Mesenteric fat pad (tissue), 1 donor: ENCODE results near the gene PIK3C3. TPM values are rescaled to one million over a fixed set of nuclear protein-coding genes. Genes with fewer than 3 reads are reported as not detected.
"Not testable (repeated sequence)": the region's sequence is repeated elsewhere in the genome, so short reads cannot be mapped to it uniquely, and the experiment has no call there.

ENCODE experiments used
- DNase-seq: peaks from one replicate; pipeline ENCODE4 v3.0.0-alpha.2; 2020; ENCODE audit warnings: low spot score
- total RNA-seq: library from RNA; stranded (reverse); fragmentation: NEBNext Ultra II Directional; extraction: Animal tissue kit (Norgen Biotek cat#: 25700); gene quantifications from one replicate; pipeline ENCODE4 v1.2.1, GENCODE V29; 2021
- donor health status: DM: yes; HTN: yes; CAD: no.

Gene PIK3C3
- total RNA-seq, 1 donor from 2014 or later, result 46.5 TPM

DNA sequence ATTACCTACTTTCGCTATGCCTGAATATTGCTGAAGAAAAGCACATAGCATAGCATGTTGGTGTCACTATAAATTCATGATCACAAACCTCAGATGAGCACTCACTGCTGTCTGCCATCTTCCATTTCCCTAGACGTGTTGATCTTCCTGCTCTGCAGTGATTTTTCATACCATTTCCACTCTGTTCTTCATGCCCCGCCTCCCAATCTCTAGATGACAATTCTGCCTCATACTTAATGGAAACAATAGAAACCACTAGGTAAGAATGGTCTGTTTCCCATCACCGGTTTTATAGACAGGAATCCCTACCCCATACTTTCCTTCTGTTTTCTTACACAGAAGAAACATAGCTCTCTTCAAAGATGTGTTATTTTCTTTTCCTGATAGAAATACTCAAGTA is 63.8 kb downstream of the PIK3C3 start:
- no peak for DNase-seq

DNA sequence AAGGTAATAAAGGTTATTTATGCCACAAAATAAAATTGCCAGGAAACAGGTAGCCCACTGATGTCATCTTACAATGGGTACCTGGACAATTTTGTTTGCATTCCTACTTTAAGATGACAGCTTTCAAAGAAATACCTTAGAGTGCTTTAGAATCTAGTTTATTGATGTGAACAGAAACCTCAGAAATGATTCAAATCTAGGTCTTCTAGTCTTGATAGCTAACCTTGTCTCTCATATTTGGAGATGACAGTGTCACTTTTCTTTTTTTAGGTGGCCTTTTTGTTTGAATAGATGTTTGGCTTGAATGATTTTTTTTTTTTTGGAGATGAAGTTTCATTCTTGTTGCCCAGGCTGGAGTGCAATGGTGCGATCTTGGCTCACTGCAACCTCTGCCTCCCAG is 69.1 kb downstream of the PIK3C3 start:
- no peak for DNase-seq

DNA sequence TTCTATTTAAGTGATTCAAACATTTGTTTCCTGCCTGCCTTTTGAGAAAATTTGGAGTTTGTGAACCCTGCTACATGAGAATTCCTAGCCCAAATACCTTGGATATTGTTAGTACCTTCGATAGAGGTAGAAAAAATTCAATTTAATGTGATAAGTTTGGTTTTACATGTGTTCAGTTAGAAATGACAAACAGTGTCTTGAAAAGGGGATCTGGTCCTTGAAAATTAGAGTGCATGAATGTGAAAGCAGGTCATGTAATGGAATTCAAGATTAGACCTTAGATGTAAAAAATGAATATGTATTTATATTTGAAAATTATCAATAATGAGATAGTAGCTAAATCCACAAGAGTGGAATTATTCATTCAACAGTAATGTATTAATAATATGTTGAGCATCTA is 70.5 kb downstream of the PIK3C3 start:
- no peak for DNase-seq

DNA sequence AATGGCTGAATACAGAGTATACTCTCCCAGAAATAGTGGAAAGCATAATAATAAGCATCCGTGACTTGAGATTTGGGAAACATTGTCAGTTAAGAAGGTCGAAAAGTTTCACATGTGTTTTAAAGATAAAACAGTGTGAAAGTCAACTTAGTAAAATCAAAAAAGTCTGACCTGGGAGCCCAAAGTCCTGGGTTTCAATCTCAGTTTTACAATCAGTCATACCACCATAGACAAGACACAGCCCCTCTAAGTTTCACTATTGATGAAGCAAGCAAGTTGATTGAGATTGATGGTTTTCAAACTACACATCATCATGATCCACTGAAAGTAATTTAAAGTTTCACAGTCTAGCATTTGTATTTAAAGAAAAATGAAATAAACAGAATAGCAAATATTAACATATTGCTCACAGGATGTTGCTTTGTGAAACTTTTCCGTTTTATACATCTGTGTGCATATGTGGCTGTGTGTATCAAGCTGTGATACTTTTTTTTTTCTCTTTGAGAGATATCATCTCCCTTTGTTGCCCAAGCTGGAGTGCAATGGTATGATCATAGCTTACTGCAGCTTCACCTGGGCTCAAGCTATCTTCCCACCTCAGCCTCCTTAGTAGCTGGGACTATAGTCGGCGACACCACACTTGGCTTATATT is 71.1 kb downstream of the PIK3C3 start:
- DNase-seq, result no peak

DNA sequence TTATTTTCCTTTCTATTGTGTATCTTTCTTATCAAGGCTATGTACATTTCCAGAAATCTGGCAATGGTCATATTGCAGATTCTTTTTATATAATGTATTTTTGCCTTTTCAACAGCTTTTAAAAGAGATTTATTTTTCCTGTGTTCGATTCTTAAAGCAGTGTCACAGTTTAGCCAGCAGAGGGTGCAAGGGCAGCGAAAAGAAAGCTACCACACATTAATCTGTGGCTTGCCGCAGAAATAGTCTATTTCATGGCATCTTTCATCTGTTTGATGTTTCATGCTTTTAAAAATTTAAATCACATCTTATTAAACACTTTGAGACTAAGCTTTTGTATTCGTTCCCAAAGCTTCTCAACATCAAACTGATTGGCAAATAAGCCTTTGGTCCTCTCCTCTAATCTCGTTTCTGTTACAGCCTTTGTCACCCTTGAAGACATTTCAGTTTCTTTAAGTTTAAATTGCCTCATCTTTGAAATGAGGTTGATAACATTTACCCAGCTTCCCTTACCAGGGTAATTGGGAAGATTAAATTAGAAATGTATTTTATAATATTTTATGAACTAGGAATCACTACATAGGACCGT is 73.3 kb downstream of the PIK3C3 start:
- DNase-seq, result no peak

DNA sequence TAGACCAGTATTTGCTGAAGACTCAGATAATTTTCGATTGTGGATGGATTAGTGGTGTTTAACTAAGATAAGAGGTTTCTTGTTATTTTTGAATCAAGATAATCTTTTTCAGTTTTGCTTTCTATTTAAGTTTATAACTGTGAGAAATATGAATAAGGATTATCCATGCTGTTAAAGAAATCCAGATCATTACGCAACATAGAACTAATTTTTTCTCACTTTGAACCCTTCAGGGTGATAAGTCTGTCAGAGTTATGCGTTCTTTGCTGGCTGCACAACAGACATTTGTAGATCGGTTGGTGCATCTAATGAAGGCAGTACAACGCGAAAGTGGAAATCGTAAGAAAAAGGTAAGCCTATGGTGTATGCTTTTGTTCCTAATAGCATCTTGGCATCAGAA is 74.1 kb downstream of the PIK3C3 start:
- no peak for DNase-seq

DNA sequence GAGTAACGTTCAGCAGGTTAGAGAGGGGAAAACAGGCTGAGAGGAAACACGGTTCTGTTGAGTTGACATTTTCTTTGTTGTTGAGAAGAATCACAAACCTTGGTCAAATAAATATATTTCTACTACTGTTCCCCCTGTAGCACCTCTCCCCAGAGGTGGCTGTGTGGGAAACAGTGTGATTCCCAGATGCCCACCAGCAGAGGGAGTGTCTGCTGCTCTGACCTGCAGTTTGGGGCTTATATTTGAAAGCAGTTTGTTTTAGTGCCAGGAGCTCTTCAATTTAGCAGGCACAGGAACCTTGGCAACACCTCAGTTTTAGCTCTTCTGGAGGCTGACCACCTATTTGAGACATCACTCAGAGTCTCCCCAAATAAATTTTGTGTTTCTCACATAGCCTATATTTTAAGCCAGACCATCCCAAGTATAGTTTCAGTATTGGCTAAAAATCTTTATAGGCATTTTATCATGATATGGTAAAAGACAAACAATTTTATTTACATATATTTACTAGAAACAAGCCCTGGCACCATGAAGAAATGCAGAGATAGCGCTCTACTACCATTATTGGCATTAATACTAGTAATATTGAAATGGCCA is 75.7 kb downstream of the PIK3C3 start:
- DNase-seq, result no peak

DNA sequence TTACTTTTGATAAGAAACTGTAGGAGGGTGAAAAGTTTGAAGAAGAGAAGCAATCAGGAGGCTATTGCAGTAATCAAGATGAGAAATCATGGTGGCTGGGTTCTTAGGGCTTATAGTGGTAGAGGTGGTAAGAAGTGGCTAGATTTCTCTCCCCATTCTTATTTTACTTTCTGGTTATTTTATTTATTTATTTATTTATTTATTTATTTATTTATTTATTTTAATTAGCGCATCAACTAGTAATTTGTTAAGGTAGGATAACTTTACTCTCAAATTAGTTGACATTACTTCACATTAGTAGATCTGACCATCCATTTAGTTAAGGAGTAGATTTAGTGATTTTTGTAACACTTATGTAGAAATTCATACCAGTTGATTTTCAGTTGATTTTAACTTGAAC is 77.4 kb downstream of the PIK3C3 start:
- DNase-seq, result no peak

DNA sequence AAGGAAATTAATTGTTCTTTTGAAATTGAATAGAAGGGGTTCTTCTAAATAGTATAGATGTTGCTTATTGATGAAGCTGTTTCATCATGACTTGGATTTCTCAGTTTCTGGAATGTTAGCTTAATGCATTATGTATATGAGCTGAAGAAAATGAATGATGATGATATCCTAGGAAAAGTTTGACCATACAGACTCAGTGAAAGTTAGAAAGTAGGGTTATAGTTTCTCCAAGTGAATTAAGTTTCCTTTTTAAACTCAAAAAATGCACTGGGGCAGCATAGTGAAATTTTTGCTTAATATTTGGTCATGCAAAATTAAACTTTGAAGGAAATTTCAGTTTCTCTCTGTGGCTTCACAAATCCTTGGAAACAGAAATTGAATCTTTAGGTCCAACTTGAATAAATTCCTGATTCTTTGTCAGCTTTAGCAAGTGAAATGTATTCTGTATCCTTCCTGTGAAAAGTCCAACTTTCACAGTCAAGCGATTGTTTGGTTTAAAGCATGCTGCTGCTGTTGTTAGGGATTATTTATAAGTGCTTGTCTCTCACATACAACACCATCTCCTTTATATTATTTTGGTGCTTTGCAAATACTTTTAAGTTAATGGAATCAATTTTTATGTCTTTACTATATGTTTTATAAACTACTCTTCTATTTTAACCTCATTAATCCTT is 78.2 kb downstream of the PIK3C3 start:
- DNase-seq, result no peak

DNA sequence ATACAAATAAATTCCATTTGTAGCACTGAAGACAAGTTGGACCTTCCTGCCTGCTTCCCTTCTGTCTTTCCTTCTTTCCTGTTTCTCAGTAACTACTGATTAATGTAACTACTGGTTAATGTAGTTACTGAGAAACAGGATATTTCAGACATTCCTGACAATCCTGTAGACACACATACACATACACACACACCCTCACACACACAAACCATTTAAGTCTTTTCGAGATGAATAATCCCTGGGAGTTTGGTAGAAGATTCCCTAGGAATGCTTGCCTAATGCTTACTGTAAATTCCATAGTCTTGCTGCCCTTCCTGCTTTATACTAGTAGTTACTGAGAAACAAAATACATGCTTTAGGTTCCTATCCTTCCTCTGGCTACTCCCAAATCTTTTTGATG is 83.9 kb downstream of the PIK3C3 start:
- no peak for DNase-seq

DNA sequence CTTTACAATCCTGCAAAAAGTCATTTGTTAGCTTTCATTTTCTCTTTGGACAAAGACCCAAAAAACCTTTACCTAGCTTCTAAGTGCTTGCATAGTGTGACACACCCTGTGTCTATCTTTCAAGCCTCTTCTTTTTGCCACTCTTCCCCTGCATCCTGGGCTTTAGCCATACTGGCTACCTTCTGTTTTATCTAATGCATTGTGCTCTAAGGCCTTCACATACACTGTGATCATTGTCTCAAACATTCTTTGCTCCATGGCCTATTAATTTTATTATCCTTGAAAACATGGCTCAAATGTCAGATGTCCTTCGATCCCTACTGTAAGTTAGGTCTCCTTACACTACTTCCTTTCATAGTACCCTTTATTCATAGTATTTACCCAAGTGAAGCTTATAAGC is 84.4 kb downstream of the PIK3C3 start:
- no peak for DNase-seq

DNA sequence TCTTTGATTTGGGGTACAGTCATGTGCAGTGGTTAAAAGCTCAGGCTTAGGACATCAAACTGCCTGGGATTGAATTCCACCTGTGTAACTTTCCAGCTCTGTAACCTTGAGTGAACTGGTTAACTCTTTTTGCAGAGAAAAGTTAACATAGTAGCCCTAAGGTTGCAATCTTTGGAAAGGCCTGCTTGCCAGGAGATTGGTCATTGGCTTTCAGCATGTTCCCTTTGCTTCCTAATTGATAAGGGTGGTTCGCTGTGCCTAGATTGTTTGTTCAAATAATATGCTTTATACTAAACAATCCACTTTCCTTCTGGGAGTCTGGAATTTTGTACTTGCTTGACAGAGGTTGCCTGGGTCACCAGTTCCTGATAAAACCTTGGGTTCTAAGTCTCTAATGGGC is 86.8 kb downstream of the PIK3C3 start:
- DNase-seq, result no peak

DNA sequence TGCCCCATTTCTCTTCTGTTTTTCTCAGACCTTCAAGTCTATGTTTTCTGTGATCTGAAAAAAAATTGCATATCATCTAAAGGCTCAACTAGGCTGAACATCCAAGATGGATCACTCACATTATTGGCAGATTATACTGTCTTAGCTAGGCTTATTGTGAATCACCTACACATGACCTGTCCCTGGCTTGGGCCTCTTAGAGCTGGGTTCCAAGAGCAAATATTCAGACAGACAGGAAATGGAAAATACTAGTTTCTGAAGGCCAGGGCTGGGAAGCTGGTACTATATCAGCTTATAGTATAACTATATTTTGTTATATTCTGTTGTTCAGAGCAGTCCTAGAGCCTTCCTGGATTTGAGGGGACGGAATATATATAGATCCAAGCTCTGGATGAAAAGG is 90.3 kb downstream of the PIK3C3 start:
- DNase-seq, result no peak

DNA sequence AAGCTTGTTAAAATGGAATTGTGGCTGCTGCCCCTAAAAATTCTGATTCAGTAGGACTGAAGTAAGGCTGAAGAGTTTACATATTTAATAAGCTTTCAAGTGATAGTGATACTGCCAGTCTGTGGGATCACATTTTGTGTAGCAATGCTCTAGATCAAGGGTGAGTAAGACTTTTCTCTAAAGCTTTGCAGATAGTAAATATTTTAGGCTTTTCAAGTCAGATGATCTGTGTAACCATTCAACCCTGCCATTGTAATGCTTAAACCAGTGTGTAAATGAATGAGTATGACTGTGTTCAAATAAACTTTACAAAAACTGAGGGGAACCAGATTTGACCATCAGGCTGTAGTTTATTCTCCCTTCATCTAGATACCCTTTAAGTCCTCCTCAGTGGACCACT is 92.7 kb downstream of the PIK3C3 start:
- no peak for DNase-seq

DNA sequence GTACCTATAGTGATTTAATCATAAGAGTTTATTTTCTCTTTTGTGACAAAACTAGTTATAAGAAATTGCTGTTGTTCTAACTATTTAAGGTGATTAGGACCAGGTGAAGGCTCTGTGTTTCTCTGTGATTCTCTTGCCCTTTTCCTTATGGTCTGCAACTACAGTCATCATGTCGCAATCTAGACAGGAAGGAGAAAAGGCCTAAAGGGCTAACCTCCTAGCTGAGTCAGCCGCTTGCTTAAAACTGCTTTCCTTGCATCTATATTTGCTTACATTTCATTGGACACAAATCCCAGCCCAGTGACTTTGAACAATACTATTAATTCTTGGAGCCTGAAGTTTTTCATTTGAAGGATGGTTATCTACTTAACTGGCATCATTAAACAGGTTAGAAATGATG is 93.1 kb downstream of the PIK3C3 start:
- no peak for DNase-seq

DNA sequence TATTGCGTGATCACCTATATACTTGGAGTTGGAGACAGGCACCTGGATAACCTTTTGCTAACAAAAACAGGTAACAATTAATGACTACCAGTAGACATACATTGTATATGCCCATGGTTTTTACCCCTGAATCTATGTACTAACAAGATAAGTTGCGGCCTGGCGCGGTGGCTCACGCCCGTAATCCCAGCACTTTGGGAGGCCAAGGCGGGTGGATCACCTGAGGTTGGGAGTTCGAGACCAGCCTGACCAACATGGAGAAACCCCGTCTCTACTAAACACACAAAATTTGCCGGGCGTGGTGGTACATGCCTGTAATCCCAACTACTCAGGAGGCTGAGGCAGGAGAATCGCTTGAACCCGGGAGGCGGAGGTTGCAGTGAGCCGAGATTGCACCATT is 94.5 kb downstream of the PIK3C3 start:
- not testable (repeated sequence) for DNase-seq

DNA sequence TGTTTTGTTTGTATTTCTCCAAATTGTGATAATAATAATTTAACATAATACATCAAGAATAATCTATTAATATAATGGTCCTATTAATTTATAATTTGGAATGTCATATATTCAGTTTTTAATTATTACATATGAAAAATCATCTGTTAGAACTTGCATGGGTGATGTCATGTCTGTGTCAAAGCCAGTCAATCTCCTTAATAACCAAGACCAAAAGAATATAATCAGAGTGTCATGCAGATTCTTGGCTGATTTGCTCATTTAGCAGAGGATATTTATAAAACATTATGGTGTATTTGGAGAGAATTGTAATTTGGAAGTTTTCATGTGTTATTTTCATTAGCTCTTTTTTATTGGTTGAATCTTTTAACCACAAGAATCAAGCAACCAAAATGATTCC is 96.4 kb downstream of the PIK3C3 start:
- DNase-seq, result no peak

DNA sequence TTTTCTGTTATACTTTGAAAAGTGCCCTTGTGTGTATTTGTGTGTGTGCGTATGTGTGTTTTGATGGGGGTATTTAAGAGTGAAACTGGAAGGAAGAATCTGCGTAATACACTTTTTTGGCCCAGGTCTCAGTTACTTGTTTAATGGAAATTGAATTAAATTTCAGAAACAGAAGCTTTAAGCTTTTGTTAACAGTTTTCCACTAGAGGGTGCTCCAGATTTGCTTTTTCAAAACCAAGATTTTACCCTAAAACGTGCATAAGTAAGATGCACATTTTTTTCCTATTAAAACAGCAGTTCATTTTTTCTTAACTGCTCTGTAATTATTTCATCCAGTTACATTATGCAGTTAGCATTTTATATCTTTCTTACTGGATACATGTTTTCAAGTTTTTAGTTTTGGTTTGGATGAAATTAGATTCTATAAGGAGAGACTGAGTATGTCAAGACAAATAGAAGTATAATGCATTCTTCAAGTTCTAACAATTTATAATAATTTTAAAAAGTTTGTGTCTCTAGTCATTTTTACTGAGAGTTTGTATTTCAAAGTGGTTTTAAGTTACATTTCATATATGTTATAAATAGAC is 97.2 kb downstream of the PIK3C3 start:
- no peak for DNase-seq

DNA sequence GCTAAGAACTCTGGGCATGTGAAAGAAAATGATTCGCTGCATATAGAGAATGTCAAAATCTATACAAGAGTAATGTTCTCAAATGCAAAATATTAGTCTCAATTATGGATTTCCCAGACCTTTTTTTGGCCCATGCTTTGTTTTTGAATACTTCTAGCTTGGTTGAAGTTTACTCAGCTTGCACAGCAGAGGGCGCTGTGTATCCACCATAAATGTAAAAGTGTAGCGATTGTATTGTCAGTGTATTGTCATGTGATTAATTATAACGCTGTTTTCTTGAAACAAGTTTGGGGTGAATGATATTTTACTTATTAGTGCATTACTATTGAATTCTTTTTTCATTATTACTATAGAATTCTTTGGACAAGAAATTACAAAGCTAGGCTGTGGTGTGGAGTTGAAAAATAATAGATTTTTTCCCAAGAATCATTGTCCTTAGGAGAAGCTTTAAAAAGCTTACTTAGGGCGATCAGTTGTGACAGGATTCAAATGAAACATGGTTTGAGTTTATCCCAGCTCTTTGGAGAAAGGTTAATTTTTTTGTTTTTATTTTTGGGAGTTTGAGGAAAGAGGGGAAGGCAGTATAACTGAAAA is 98.3 kb downstream of the PIK3C3 start:
- no peak for DNase-seq

DNA sequence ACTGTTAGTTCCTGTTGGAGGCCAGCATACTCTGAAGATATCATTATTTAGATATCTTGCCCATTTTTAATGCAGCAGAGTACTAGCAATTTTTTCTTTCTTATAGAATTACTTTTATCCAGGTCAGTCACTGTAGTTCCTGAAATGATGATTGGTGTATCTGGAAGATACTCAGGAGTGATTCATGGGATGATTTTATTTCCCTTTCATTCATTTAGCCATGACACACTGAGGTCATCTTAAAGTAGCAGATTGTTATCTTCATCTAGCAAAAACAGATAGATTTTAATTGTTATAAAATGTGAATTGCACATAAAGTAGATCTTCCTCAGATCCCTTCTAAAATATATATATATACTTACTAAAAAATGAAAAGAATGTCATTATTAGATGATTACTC is 109.1 kb downstream of the PIK3C3 start:
- no peak for DNase-seq

DNA sequence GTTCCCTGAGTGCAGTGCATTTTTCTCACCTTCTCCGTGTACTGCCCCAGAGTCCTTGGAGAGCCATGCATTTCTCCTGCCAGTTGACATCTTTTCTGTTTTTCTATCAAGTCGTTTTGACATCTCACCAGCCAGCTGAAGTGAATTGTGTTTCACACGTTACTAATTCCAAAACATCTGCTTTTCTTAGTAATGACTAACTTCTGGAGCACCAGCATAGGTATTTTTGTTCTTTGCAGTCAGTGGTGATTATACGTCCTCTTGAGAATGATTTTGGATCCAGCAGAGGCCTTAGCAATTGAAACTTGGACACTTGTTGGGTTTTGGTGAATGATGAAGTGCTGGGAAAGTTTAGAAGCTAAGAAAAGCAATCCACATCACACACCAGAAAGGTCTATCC is 112.5 kb downstream of the PIK3C3 start:
- DNase-seq, result no peak

DNA sequence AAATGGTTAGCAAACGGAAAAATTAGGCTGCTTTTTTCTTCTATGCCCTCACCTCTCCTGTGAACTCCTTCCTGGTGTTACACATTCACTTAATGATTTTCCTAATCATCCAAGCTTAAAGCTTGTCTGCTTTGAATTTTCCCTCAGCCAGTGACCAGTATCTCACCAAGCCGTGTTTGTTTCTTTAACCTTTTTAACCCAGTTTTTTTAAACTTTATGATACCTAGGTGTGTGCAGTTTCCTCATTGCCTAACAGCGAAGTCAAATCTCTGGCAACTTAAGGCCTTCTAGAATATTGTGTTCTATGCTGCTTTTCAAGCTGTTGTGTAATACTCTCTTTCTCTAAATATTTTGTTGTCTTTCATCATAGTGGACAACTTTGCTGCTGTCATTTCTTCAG is 113.0 kb downstream of the PIK3C3 start:
- no peak for DNase-seq
